ENCODE data around the gene GBA3.

GBA3 gene

GRCh38 chr4:22754116-22754515, 61.4 kb downstream of the GBA3 start:
- no peaks in the 10 kb centered on the region for H3K36me3 ChIP-seq (replicated peaks)
- TF ChIP-seq CTCF (IDR thresholded peaks at IDR 0.05; ENCODE audit: low read depth, low read length, missing control alignments), result no peak
- no peak overlapping the region for H3K27ac ChIP-seq
- in situ Hi-C loops (cut with HindIII; ENCODE audit: low pct_ligation_motif_present, low sequenced_read_pairs), result no loop called here
- no peaks in the 10 kb centered on the region for H3K27me3 ChIP-seq (replicated peaks)
- no peak for DNase-seq
- H3K4me3 ChIP-seq (ENCODE audit: low read depth, low read length), result no peak overlapping the region

- no peak overlapping the region for H3K4me3 ChIP-seq (ENCODE audit: low read depth, low read length)
- DNase-seq, result no peak
- no peak overlapping the region for H3K27ac ChIP-seq
- no peaks in the 10 kb centered on the region for H3K27me3 ChIP-seq (replicated peaks)
- H3K36me3 ChIP-seq (replicated peaks), result no peaks in the 10 kb centered on the region
- no peak for TF ChIP-seq CTCF (IDR thresholded peaks at IDR 0.05; ENCODE audit: low read depth, low read length, missing control alignments)
- in situ Hi-C loops (cut with HindIII; ENCODE audit: low pct_ligation_motif_present, low sequenced_read_pairs), result no loop called here
Measured at GRCh38 chr4:22762548-22762947, 69.8 kb downstream of the GBA3 start.

GRCh38 chr4:22764183-22764582, 71.4 kb downstream of the GBA3 start:
- no peak overlapping the region for H3K27ac ChIP-seq
- TF ChIP-seq CTCF (IDR thresholded peaks at IDR 0.05; ENCODE audit: low read depth, low read length, missing control alignments), result no peak
- no peaks in the 10 kb centered on the region for H3K36me3 ChIP-seq (replicated peaks)
- in situ Hi-C loops (cut with HindIII; ENCODE audit: low pct_ligation_motif_present, low sequenced_read_pairs), result no loop called here
- no peak overlapping the region for H3K4me3 ChIP-seq (ENCODE audit: low read depth, low read length)
- no peaks in the 10 kb centered on the region for H3K27me3 ChIP-seq (replicated peaks)
- DNase-seq, result no peak

- H3K4me3 ChIP-seq (ENCODE audit: low read depth, low read length), result no peak overlapping the region
- no peaks in the 10 kb centered on the region for H3K27me3 ChIP-seq (replicated peaks)
- in situ Hi-C loops (cut with HindIII; ENCODE audit: low pct_ligation_motif_present, low sequenced_read_pairs), result no loop called here
- H3K36me3 ChIP-seq (replicated peaks), result no peaks in the 10 kb centered on the region
- no peak for DNase-seq
- H3K27ac ChIP-seq, result no peak overlapping the region
- TF ChIP-seq CTCF (IDR thresholded peaks at IDR 0.05; ENCODE audit: low read depth, low read length, missing control alignments), result no peak
Measured at GRCh38 chr4:22766068-22766467, 73.3 kb downstream of the GBA3 start.

- H3K4me3 ChIP-seq (ENCODE audit: low read depth, low read length), result no peak overlapping the region
- no peaks in the 10 kb centered on the region for H3K36me3 ChIP-seq (replicated peaks)
- no peak overlapping the region for H3K27ac ChIP-seq
- TF ChIP-seq CTCF (IDR thresholded peaks at IDR 0.05; ENCODE audit: low read depth, low read length, missing control alignments), result no peak
- no peaks in the 10 kb centered on the region for H3K27me3 ChIP-seq (replicated peaks)
- no peak for DNase-seq
- in situ Hi-C loops (cut with HindIII; ENCODE audit: low pct_ligation_motif_present, low sequenced_read_pairs), result no loop called here
Measured at GRCh38 chr4:22778547-22779163, 85.9 kb downstream of the GBA3 start.

GRCh38 chr4:22780317-22780716, 87.6 kb downstream of the GBA3 start:
- H3K36me3 ChIP-seq (replicated peaks), result no peaks in the 10 kb centered on the region
- no peak overlapping the region for H3K27ac ChIP-seq
- no peak for DNase-seq
- no peak overlapping the region for H3K4me3 ChIP-seq (ENCODE audit: low read depth, low read length)
- no peak for TF ChIP-seq CTCF (IDR thresholded peaks at IDR 0.05; ENCODE audit: low read depth, low read length, missing control alignments)
- in situ Hi-C loops (cut with HindIII; ENCODE audit: low pct_ligation_motif_present, low sequenced_read_pairs), result no loop called here
- H3K27me3 ChIP-seq (replicated peaks), result no peaks in the 10 kb centered on the region
